ENCODE measurements around the gene CES3.

The CES3 gene

DNA sequence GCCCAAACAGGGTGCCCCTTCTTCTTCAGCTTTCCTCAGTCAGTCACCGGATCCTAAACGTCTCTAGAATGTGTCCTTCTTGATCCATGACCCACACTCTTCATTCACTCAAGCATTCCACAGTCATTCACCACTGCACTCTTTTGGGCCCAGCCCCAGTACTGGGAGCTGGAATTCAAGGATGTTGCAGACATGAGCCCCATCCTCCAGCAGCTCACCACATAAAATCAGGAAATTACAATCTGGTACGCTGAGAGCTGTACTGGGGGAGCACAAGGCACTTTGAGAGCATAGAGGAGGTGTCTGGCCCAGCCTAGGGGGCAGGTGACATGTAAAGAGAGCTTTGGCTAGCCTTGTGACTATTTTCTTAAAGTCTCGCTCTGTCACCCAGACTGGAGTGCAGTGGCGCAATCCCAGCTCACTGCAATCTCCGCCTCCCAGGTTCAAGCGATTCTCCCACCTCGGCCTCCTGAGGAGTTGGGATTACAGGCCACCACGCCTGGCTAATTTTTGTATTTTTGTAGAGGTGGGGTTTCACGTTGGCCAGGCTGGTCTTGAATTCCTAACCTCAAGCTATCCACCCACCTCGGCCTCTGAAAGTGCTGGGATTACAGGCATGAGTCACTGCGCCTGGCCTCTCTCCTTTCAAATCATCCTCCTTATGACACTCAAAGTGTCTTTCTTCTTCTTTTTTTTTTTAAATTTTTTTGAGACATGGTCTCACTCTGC lies 46.0 kb downstream of the CES3 start:
- no peak for DNase-seq (ENCODE audit: low read depth)

DNA sequence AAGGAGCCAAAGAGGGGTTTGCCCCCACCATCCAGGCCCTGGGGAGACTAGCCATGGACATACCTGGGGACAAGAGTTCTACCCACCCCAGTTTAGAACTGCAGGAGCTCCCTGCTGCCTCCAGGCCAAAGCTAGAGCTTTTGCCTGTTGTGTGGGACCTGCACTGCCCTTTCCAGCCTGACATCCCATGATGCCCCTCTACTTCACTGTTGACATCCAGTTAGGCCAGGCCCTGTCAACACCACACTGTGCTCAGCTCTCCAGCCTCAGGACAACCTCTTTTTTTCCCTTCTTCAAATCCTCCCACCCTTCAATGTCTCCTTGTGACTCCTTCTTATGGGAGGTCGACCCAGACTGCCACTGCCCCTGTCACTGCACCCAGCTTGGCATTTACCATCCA lies 48.1 kb downstream of the CES3 start:
- DNase-seq (ENCODE audit: low read depth): no peak

DNA sequence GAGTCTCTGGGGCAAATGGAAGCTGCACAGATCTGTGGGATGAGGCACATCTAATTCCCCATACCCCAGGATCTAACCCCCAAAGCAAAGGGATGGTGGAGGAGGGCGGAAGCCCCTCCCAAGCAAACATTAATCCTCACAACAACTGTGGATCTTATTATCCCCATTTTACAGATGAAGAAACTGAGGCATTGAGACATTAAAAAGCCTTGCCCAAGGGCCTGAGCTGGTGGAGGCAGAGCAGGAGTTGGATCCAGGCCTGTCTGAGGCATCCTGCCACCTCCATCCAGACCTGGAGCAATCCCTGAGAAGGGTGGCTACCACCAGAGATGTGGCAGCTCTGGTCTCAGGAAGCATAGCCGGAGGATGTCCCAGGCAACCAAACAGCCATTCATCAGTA lies 50.2 kb downstream of the CES3 start:
- no peak for DNase-seq (ENCODE audit: low read depth)

DNA sequence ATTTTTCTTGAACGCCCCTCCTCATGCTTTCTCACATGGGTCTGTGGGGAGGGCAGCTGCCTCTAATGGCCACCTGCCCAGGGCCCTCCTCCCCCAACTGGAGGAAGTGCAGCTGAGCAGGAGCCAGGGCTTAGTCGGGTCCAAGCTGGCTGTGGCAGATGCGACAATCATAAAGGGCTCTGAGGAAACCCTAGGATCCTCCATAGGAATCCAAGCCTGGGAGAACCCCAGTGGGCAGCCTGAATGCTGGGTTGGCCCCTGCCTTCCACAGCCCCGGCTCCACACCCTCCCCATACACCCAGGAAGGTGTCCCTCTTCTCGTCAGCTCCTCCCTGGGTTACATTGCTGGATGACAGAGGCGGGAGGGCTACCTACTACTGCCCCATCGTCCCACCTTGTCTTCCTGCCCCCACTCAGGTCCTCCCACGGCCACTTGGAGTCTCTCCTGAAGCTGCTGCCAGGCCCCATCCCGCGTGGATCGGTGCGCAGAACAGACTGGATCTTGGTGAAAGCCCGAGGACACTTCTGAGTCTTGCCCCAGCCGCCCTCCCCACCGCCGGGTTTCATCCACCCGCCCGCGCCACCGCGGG lies 52.3 kb downstream of the CES3 start:
- DNase-seq (ENCODE audit: low read depth): no peak

DNA sequence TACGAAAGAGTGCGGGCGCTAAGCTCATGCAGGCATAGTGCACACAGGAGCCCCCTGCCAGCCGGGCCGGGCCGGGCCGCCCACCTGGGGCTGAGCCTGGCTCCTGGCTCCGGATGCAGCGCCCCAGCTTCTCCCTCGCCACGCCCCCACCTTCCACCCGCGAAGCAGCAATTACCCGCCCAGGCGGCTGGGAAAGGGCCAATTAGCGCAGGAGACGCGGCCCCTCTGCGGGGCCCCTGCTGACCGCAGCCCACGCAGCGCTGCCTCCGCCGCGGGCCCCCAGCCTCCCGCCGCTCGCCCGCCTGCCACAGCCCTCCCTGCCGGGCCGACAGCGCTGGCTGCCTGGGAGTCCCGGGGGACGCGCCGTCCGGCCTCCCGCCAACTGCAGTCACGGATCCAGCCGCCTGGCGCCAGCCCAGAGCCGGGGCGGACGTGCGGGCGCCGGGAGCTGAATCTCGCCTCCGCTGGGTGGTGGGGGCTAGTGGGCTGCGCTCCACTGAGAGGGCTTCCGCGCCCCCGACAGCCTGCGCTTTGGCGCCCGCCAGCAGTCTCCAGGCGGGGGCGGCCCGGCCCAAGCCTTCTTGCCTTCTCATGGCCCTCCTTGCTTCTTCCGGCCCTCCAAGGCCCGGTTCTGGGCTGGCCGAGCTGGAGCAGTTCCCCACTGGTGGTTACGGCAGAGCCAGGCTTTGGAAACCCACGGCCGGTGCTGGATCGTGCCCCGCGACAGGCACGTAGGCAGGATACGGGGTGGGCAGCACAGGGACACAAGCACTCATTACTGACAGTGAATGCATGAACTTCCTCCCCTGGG lies 53.0 kb downstream of the CES3 start:
- peak; percentile 36 for DNase-seq (ENCODE audit: low read depth)

DNA sequence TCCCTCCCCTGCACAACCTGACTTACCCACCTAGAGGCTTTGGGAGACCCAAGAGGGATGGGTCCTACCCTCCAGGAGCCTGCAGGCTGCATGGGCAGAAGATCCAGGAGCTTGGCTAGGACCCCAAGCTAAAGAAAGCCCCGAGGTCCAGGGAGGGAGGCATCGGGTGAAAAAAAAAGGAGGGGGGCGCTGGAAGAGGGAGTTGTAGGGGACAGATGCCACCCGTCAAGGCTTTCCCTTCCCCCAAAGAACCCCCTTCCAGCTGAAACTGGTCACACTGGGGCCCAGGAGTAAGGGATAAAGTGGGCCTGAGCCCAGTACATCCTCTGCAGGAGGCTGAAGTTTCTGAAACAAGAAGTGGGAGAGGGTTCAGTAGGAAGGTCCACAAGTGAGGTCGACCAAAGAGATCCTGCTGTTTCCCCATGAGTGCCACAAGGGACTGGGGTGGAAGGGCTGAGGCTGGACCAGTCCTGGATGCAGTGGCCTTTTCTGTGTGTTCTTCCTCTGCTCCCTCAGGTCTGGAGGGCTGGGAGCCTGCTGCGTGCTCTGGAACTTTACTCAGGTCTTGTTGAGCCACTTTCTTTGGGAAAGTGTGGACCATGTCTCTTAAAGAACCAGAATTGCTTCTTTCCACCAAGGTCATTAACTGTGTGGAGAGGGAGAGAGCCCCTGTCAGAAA lies 53.7 kb downstream of the CES3 start:
- DNase-seq (ENCODE audit: low read depth): no peak

DNA sequence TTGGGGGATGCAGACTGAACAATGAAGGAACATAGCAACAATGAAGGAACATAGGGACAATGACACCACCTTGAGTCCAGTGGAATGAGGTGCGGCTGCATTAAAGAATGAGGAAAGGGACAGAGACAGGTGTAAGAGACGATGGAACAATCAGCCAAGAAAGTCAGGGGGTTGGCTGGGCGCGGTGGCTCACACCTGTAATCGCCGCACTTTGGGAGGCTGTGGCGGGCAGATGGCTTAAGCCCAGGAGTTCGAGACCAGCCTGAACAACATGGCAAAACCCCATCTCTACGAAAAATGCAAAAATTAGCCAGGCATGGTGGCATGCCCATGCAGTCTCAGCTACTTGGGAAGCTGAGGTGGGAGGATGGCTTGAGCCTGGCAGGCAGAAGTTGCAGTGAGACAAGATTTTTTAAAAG lies 54.3 kb downstream of the CES3 start:
- DNase-seq (ENCODE audit: low read depth): no peak

DNA sequence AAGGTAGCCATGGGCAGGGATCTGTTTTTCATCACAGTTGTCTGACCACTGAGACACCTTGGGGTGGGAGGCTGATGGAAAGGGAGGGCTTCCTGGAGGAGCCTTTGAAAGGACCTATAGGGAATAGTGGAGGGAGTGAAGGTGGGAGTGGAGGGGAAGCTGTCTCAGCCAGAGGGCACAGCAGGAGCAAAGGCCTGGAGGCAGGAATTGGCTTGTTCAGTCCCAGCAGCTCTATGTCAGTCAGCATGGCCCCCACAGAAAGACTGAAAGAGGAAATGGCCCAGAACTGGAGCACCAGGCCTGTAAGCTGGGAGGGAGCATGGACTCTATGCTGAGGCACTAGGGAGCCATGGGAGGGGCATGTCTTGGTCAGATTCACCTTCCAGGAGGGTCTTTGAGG lies 55.1 kb downstream of the CES3 start:
- no peak for DNase-seq (ENCODE audit: low read depth)

DNA sequence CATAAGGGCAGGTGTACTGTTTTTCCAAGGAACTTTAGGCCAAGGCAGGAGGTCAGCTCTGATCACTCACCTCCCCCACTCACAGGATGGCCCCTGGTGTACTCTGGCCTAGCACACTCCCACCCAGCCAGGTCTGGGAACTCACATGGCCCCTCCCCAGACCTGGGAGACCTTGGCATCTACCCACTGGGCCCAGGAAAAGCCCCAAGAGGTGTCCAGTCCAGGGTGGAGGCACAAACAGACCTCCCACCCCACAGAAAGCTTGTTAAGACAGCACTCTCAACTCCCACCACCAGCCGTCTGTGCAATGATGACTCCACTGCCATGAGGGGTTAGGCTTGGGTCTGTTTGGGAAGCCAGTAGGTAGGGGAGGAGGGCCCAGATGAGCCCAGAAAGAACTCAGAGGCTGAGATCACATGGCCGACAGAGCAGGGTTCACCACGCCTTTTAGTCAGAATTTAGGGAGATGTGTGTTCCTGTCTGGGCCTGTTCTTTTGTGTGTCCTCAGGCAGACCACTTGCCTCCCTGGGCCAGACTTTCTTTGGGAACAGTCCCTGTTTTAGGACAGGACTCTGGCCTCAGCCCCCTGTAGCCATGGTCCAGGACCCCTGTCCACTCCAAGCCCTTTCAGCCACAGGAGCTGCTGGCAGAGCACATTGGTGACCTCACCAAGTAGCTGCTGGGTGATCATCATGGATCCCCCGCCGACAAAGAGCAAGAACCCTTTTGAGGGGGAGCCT lies 55.8 kb downstream of the CES3 start:
- no peak for DNase-seq (ENCODE audit: low read depth)

DNA sequence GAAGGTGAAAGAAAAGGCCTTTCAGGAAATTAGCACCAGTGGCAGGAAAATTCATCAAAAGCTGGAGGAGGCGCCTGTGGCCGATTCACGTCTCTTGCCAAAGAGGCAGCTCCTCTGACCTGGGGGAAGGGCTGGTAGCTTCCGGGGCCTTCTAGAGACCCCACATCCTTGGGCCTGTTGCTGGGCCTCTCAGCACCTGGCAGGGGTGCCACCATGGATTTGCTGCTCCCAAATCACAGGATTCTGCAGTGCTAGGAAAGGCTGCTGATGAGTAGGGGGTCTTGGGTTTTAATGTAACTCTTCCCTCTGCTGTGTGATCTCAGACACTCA lies 56.3 kb downstream of the CES3 start:
- no peak for DNase-seq (ENCODE audit: low read depth)

DNA sequence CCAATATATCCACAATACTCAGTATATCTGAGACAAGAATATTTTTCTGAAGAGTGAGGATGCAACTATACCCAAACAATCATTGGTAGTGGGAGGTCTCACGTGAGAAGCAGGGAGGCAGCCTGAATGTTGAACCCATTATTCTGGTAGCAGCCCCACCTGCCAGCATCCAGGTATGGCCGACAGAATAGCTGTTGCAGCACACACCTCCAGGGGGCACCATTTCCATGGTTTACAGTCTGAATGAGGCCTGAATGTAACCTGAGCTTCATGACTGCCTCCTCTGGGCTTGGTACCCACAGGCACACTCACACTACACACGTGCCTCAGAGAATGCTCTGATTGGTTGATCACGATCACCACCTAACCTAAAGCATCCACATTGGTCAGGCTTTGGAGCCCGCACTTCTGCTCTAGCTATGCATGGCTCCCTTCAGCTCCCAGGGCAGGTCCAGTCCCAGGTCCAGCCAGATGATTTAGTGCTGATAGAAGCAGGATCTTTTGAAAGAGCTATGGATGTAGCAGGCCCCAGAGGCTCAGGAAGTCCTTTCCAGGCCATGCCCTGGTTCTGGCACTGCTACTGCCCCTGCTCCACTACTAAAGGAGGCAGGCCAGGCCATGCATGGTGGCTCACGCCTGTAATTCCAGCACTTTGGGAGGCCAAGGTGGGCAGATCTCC lies 56.9 kb downstream of the CES3 start:
- DNase-seq (ENCODE audit: low read depth): peak; percentile 71

DNA sequence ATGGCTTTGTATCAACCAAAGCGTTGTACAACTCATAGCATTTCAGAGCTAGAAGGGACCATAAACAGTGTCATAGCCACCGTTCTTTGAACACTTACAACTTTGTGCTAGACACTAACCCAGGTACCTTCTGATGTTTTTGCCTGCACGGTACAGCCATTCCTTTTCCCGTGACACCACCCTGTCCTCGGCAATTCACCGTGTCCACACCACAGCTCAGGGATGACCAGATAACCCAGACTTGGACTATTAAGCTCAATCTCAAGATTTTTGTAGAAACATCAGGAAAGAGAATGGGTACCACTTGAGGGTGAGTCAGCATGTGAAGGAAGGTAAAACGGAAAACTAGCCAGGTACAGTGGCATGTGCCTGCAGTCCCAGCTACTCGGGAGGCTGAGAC lies 58.1 kb downstream of the CES3 start:
- no peak for DNase-seq (ENCODE audit: low read depth)

DNA sequence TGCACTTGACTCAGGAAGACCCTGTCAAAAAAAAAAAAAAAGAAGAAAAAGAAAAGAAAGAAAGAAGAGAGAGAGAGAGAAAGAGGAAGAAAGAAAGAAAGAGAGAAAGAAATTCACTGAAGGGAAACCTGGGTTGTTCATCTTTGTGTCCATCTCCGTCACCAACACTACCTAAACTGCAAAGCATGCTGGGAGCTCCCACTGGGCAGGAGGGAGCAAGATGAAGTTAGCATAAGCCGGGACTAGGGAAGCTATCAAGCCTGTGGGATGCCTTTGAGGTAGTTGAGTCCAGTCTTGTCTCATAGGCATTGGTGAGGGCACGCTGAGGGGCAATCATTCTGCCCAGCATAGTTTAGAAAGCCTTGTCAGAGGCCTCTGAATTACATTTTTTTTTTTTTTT lies 60.3 kb downstream of the CES3 start:
- DNase-seq (ENCODE audit: low read depth): no peak

DNA sequence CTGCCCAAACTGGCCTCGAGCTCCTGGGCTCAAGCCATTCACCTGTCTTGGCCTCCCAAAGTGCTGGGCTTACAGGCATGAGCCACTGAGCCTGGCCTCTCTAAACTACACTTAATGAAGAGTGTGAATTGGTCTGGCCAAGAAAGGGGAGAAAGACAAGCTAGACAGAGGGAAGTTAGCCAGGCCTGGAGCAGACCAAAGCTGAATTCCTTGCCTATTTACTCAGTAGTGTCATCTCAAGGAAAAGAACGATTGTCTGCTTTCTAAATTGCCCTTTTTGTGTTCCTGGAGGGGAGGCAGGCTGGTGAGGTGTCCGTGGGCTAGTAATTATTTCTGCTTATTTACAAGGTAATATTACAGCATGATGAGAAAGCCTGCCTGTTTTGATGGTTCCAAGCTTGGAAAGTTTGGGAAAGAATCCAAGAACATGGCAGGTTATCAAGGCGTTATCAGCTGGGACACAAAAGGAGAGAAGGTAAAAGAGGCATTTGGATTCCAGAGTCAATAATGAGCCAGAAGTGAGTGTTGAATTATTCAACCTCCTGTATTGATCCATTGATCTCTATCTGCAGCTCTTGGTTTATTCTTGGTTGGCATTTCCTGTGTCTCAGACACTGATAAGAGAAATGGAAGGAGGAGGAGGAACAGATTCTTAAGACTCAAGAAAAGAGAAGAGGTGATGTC lies 61.6 kb downstream of the CES3 start:
- DNase-seq (ENCODE audit: low read depth): no peak

DNA sequence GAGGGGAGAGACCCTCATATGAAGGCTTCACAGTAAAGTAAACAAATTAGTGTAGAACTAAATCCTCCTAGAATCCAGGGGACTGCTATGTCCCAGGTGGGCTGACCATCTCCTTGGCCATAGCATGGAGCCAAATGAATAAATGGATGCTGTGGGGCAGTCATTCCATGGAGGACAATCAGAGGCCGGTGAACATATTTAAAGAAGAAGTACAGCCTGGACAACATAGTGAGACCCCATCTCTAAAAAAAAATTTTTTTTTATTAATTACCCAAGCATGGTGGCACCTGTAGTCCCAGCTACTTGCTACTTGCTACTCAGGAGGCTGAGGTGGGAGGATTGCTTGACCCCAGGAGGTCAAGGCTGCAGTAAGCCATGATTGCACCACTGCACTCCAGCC lies 62.6 kb downstream of the CES3 start:
- no peak for DNase-seq (ENCODE audit: low read depth)

Data from stimulated activated CD8-positive, alpha-beta memory T cell treated with anti-CD3 and anti-CD28 coated beads, Interleukin-12 subunit alpha, Interleukin-12 subunit beta, amount 100 ng/mL, for 1 hour (primary cell).